GM12874 (cell line): ENCODE measurements around the gene SYNE2.

ENCODE experiments used
- CTCF ChIP-seq: IDR thresholded peaks from 2 replicates; pipeline ENCODE4 v1.5.1; 2011; ENCODE audit warnings: low read depth, mild to moderate bottlenecking, control low read depth, low read length, moderate library complexity; ENCODE audit not compliant: insufficient read depth

The SYNE2 gene

GRCh38 chr14:63887899-63888298 lies 35.1 kb downstream of the SYNE2 start:
- TF ChIP-seq CTCF = no peak

- no peak for TF ChIP-seq CTCF
These were observed 37.7 kb downstream of the SYNE2 start for GRCh38 chr14:63890553-63890952.

GRCh38 chr14:63891148-63891975 lies 38.6 kb downstream of the SYNE2 start:
- no peak for TF ChIP-seq CTCF

GRCh38 chr14:63892265-63892664 lies 39.5 kb downstream of the SYNE2 start:
- no peak for TF ChIP-seq CTCF

- TF ChIP-seq CTCF = no peak
These were observed 41.1 kb downstream of the SYNE2 start for GRCh38 chr14:63893701-63894458.

GRCh38 chr14:63895510-63895909 lies 42.7 kb downstream of the SYNE2 start:
- no peak for TF ChIP-seq CTCF

- no peak for TF ChIP-seq CTCF
These were observed 43.5 kb downstream of the SYNE2 start for GRCh38 chr14:63896278-63896720.
